Measurements from ENCODE around the gene RUSF1. TPM values are rescaled to one million over a fixed set of nuclear protein-coding genes. Genes with fewer than 3 reads are reported as not detected.

RUSF1 gene
- total and polyA plus RNA-seq, 2 donors from 2014 or later = 51.8 to 69.2 TPM

- Histone ChIP-seq H3K4me1 (ENCODE audit: control insufficient read depth in 2 of 3, insufficient read depth in 2 of 3, low read depth in 1 of 3, low read length in 3 of 3) (no peaks in the 10 kb centered on the region), H3K27me3 (ENCODE audit: control insufficient read depth, insufficient read depth, low read length) (no peaks in the 10 kb centered on the region), H3K9ac (ENCODE audit: low read length in 3 of 3) (no peak overlapping the region), H3K36me3 (ENCODE audit: control insufficient read depth in 2 of 3, insufficient read depth in 3 of 3, low read length in 3 of 3) (no peaks in the 10 kb centered on the region), H3K27ac (ENCODE audit: low read depth in 2 of 2, low read length in 2 of 2) (no peak overlapping the region), H3K4me3 (ENCODE audit: low read length in 3 of 3) (no peak overlapping the region), H3K9me3 (ENCODE audit: control insufficient read depth in 2 of 3, insufficient read depth in 1 of 3, low read length in 3 of 3) (no peaks in the 10 kb centered on the region)
- TF ChIP-seq CTCF (IDR thresholded peaks at IDR 0.05; ENCODE audit: borderline replicate concordance, extremely low read depth, insufficient read depth) = no peak
- DNase-seq = peak in 1 of 5 donors; percentile 11
- no peak for FAIRE-seq
- intact Hi-C loops (cut with DNase I) = loop anchor here (10.0 kb wide), 1 partner anchor 456 kb away; the partner anchor contains the start of gene HSD3B7
Observed at GRCh38 chr16:31440516-31441184, 67.5 kb downstream of the RUSF1 start.

GRCh38 chr16:31439519-31439918 is 68.7 kb downstream of the RUSF1 start:
- no peak for TF ChIP-seq CTCF (IDR thresholded peaks at IDR 0.05; ENCODE audit: borderline replicate concordance, extremely low read depth, insufficient read depth)
- peak in 1 of 5 donors; percentile 12 for DNase-seq

More at GRCh38 chr16:31439519-31439918, 68.7 kb downstream of the RUSF1 start:
- H3K4me3 ChIP-seq (ENCODE audit: low read length in 3 of 3) = no peak overlapping the region
- no peaks in the 10 kb centered on the region for H3K9me3 ChIP-seq (ENCODE audit: control insufficient read depth in 2 of 3, insufficient read depth in 1 of 3, low read length in 3 of 3)
- intact Hi-C loops (cut with DNase I) = no loop called here
- no peaks in the 10 kb centered on the region for H3K27me3 ChIP-seq (ENCODE audit: control insufficient read depth, insufficient read depth, low read length)
- no peaks in the 10 kb centered on the region for H3K36me3 ChIP-seq (ENCODE audit: control insufficient read depth in 2 of 3, insufficient read depth in 3 of 3, low read length in 3 of 3)
- no peaks in the 10 kb centered on the region for H3K4me1 ChIP-seq (ENCODE audit: control insufficient read depth in 2 of 3, insufficient read depth in 2 of 3, low read depth in 1 of 3, low read length in 3 of 3)
- no peak overlapping the region for H3K9ac ChIP-seq (ENCODE audit: low read length in 3 of 3)
- FAIRE-seq = no peak
- no peak overlapping the region for H3K27ac ChIP-seq (ENCODE audit: low read depth in 2 of 2, low read length in 2 of 2)

Other genes with a start within 250 kb of the RUSF1 start
- 18.9 TPM for gene ITGAM, start 248.4 kb downstream of the RUSF1 start, total RNA-seq
- gene ITGAM, start 248.4 kb downstream of the RUSF1 start, polyA plus RNA-seq (ENCODE audit: insufficient read depth, low read depth, low replicate concordance) = 1.2 TPM
- 11.9 TPM for gene ITGAX, start 153.2 kb downstream of the RUSF1 start, total RNA-seq
- gene ITGAX, start 153.2 kb downstream of the RUSF1 start, polyA plus RNA-seq (ENCODE audit: insufficient read depth, low read depth, low replicate concordance) = 0.37 TPM
- 0.13 TPM for gene ITGAD, start 115.1 kb downstream of the RUSF1 start, total RNA-seq
- gene ITGAD, start 115.1 kb downstream of the RUSF1 start, polyA plus RNA-seq (ENCODE audit: insufficient read depth, low read depth, low replicate concordance) = not detected
- gene COX6A2, start 80.0 kb downstream of the RUSF1 start, total RNA-seq = not detected
- 5.5 TPM for gene COX6A2, start 80.0 kb downstream of the RUSF1 start, polyA plus RNA-seq (ENCODE audit: insufficient read depth, low read depth, low replicate concordance)
- gene ZNF843, start 65.6 kb downstream of the RUSF1 start, total RNA-seq = 1.4 TPM
- 0.67 TPM for gene ZNF843, start 65.6 kb downstream of the RUSF1 start, polyA plus RNA-seq (ENCODE audit: insufficient read depth, low read depth, low replicate concordance)
- gene ARMC5, start 48.9 kb downstream of the RUSF1 start, total RNA-seq = 9.6 TPM
- 10.9 TPM for gene ARMC5, start 48.9 kb downstream of the RUSF1 start, polyA plus RNA-seq (ENCODE audit: insufficient read depth, low read depth, low replicate concordance)
- 54.4 TPM for gene TGFB1I1, start 36.2 kb downstream of the RUSF1 start, total RNA-seq
- gene TGFB1I1, start 36.2 kb downstream of the RUSF1 start, polyA plus RNA-seq (ENCODE audit: insufficient read depth, low read depth, low replicate concordance) = 27.5 TPM
- 4.8 TPM for gene SLC5A2, start 25.3 kb downstream of the RUSF1 start, total RNA-seq
- 208 TPM for gene SLC5A2, start 25.3 kb downstream of the RUSF1 start, polyA plus RNA-seq (ENCODE audit: insufficient read depth, low read depth, low replicate concordance)
- not detected for gene AHSP, start 19.5 kb upstream of the RUSF1 start, total RNA-seq
- not detected for gene AHSP, start 19.5 kb upstream of the RUSF1 start, polyA plus RNA-seq (ENCODE audit: insufficient read depth, low read depth, low replicate concordance)